Dendritic cell treated with granulocyte-macrophage colony-stimulating factor and Interleukin-4, amounts not matched to agents 40 ng/mL and 50 ng/mL, for 4 days (primary cell): Measurements from ENCODE around the gene CCDC38.
"Not testable (repeated sequence)": the region's sequence is repeated elsewhere in the genome, so short reads cannot be mapped to it uniquely, and the experiment has no call there.

Source experiments
- H3K27ac Mint-ChIP-seq: one replicate; pipeline ENCODE4 v1.8.0; 2022; ENCODE audit warnings: mild to moderate bottlenecking, mixed read lengths
- H3K27me3 Mint-ChIP-seq: one replicate; pipeline ENCODE4 v1.8.0; 2022; ENCODE audit warnings: mild to moderate bottlenecking, mixed read lengths
- H3K36me3 Mint-ChIP-seq: one replicate; pipeline ENCODE4 v1.8.0; 2022; ENCODE audit warnings: low read depth, mixed read lengths
- H3K4me1 Mint-ChIP-seq: one replicate; pipeline ENCODE4 v1.8.0; 2022; ENCODE audit warnings: low read depth, mixed read lengths
- H3K4me3 Mint-ChIP-seq: one replicate; pipeline ENCODE4 v1.8.0; 2022; ENCODE audit warnings: mild to moderate bottlenecking, moderate library complexity, mixed read lengths
- H3K9me3 Mint-ChIP-seq: one replicate; pipeline ENCODE4 v1.8.0; 2022; ENCODE audit warnings: mixed read lengths
- intact Hi-C: fragments of 100-400 bp; cut with micrococcal nuclease; formaldehyde crosslinking; loops from one replicate; pipeline ENCODE4 v1.15.0; 2022

CCDC38 gene

DNA sequence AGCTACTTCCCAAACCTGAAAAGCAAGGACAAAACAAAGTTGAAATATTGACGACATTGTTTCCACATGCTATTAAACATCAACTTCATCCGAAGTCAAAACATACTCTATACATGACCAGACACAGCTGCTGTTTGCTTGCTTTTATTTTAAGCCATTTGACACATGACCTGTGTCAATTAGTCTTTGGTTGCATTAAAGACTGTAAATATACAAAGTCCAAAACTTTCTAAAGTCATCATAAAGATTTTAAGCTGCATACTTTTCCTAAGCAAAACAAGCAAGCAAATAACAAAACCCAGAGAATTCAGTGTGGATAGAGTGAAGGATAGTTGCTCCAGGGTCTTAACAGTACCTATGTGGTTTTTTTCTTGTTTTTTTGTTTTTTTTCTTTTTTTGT lies 31.9 kb upstream of the CCDC38 start:
- Mint-ChIP-seq H3K9me3 (no peaks in the 10 kb centered on the region), H3K4me1 (no peaks in the 10 kb centered on the region), H3K27me3 (no peaks in the 10 kb centered on the region), H3K27ac (no peak overlapping the region), H3K4me3 (no peak overlapping the region), H3K36me3 (peaks cover 14% of the 10 kb centered on the region)
- intact Hi-C loops, result no loop called here

DNA sequence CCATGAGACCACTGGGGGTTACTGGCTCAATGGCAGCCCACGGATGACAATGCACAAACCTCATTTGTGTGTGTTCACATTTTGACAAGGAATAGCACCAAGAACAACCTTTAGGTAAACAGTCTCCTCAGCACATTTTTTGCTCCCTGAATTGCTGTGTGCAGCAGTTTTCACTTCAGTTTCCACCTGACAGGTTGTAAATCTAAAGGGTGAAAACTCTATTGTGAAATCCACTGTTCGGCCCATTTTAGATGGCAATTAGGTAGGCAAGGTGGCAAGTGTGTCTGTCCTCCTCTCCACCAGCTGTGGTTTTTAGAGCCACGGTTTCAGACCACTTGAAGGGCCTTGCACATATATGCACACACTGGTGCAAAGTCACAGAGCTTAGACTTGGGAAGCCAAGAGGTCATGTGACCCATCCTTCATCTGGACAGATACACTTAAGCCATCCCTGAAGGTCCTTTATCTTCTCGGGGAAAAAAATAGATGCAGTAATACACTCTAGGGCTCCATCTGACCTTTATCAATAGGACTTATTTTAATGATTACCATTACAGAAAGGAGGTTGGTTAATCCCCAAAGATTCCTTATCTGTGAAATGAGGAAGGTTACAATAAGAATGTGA lies 30.5 kb upstream of the CCDC38 start:
- Mint-ChIP-seq H3K36me3 (peaks cover 11% of the 10 kb centered on the region), H3K27me3 (no peaks in the 10 kb centered on the region), H3K9me3 (no peaks in the 10 kb centered on the region), H3K4me3 (no peak overlapping the region), H3K27ac (no peak overlapping the region), H3K4me1 (no peaks in the 10 kb centered on the region)
- intact Hi-C loops, result no loop called here

DNA sequence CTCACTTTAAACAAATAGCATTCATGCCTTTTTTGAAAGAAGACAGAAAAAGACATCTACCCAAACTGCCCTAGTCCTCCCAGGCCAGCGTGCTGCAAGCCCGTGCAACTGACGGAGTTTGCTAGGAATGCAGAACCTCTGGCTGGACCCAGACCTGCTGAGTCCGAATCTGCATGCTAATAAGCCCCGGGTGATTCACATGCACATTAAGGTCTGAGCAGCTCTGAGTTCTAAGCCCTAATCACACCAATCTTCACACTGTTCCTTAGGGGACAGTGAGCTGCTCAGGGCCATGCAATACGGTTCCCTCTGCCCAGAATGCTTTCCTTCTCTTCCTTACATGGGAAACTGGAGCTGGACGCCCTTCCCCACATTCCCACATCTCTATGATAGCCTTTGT lies 28.5 kb upstream of the CCDC38 start:
- Mint-ChIP-seq H3K4me3 (no peak overlapping the region), H3K4me1 (no peaks in the 10 kb centered on the region), H3K36me3 (peaks cover 7% of the 10 kb centered on the region), H3K27me3 (no peaks in the 10 kb centered on the region), H3K27ac (no peak overlapping the region), H3K9me3 (no peaks in the 10 kb centered on the region)
- intact Hi-C loops, result no loop called here

DNA sequence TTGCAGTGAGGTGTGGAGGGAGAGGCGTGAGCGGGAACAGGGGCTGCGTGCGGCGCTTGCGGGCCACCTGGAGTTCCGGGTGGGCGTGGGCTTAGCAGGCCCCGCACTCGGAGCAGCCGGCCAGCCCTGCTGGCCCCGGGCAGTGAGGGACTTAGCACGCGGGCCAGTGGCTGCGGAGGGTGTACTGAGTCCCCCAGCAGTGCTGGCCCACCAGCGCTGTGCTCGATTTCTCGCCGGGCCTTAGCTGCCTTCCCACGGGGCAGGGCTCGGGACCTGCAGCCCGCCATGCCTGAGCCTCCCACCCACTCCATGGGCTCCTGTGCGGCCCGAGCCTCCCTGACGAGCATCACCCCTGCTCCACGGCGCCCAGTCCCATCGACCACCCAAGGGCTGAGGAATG lies 26.7 kb upstream of the CCDC38 start:
- H3K4me3 Mint-ChIP-seq, H3K27me3 Mint-ChIP-seq, H3K4me1 Mint-ChIP-seq, H3K27ac Mint-ChIP-seq, H3K36me3 Mint-ChIP-seq, H3K9me3 Mint-ChIP-seq, intact Hi-C loops: not testable (repeated sequence)

DNA sequence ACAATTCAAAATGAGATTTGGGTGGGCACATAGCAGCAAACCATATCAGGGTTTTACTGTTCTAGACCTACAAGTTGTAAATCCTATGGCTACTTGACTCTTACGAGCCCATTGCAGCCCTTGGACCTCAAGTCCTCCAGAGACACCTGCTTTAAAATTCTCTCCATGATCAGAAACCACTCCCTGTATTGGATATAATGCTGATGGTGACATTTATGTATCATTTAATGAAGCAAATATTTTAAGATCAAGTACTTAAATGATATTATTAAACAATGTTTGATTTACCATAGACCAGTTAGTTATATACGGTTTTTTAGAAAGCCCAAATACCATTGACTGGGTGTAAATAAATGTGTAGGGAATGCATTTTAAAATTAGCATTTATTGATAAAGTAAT lies 24.9 kb upstream of the CCDC38 start:
- Mint-ChIP-seq H3K27ac (no peak overlapping the region), H3K9me3 (no peaks in the 10 kb centered on the region), H3K27me3 (no peaks in the 10 kb centered on the region), H3K4me3 (no peak overlapping the region), H3K36me3 (peaks cover 7% of the 10 kb centered on the region), H3K4me1 (peaks cover 8% of the 10 kb centered on the region)
- intact Hi-C loops, result no loop called here

DNA sequence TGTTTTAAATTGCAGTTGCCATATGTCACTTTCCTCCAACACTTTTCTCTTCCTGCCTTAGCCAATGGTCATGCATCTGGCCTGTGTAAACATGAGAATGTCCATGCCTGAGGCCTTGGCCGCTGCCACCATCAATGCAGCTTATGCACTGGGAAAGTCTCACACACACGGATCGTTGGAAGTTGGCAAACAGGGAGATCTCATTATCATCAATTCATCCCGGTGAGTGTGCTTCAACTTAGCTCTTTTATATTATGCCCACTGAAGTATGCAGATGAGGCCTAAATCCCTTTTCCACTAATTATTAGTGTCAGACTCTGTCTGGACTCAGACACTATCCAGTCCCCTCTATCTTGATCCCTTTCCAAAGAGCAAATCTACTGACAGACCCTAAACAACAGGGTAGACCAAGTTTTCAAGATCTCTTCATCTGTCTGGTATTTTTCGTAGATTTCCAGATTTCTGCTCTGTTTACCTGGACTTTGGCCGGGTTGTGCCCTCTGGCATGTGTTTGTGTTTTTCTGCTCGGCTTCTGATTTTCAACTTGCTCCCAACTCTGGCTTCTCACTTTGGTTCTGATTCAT lies 24.0 kb upstream of the CCDC38 start:
- Mint-ChIP-seq H3K4me1 (peaks cover 8% of the 10 kb centered on the region), H3K9me3 (no peaks in the 10 kb centered on the region), H3K27me3 (no peaks in the 10 kb centered on the region), H3K4me3 (no peak overlapping the region), H3K27ac (no peak overlapping the region), H3K36me3 (peaks cover 7% of the 10 kb centered on the region)
- intact Hi-C loops, result no loop called here

DNA sequence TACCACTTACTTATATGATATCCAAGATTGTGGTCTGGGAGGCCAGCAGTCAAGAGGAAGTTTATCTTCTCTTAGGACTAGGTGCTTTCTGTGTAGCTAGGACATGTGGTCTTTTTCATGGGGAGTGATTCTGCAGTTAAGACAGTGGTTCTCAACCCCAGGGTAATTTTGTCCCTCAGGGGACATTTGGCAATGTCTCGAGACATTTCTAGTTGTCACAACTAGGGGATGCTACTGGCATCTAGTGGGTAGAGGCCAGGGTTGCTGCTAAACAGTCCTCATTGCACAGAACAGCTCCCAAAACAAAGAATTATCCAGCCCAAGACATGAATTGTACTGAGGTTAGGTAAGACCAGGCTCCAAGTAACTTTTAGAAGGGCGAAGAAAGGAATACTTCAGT lies 20.7 kb upstream of the CCDC38 start:
- intact Hi-C loops, result no loop called here
- Mint-ChIP-seq H3K4me1 (peaks cover 13% of the 10 kb centered on the region), H3K4me3 (no peak overlapping the region), H3K36me3 (peaks cover 7% of the 10 kb centered on the region), H3K9me3 (no peaks in the 10 kb centered on the region), H3K27ac (no peak overlapping the region), H3K27me3 (no peaks in the 10 kb centered on the region)

DNA sequence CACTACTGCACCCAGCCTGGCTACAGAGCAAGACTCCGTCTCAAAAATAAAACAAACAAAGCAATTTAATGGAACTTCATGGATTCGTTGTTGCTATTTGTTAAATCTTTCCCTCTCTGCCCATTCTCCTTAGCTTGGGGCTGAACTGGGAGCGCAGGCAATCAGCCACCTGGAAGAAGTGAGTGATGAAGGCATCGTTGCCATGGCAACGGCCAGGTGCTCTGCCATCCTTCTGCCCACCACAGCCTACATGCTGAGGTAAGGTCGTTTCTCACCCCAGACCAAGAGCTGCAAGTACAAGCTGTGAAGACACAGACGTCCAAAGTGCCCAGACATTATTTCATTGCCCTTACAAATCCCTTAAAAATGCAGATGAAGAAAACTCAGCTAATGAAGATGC lies 19.8 kb upstream of the CCDC38 start:
- Mint-ChIP-seq H3K9me3 (no peaks in the 10 kb centered on the region), H3K4me1 (peaks cover 13% of the 10 kb centered on the region), H3K27ac (no peak overlapping the region), H3K4me3 (no peak overlapping the region), H3K36me3 (peaks cover 7% of the 10 kb centered on the region), H3K27me3 (no peaks in the 10 kb centered on the region)
- intact Hi-C loops, result no loop called here

DNA sequence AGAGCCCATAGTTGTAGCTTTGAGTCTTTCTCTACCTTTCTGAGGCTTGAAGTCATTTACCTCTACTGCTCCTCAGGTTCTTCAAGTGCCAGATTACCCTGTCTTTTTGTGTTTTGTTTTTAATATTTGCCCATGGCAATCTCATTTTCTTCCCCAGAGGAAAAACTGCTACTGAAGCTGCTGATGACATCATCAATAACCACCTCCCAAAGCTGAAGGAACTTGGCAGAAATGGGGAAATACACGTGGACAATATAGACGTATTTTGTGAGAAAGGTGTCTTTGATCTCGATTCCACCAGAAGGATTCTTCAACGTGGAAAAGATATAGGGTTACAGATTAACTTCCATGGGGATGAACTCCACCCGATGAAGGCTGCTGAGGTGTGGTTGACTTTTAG lies 17.8 kb upstream of the CCDC38 start:
- Mint-ChIP-seq H3K4me1 (peaks cover 13% of the 10 kb centered on the region), H3K4me3 (no peak overlapping the region), H3K27ac (no peak overlapping the region), H3K27me3 (no peaks in the 10 kb centered on the region), H3K36me3 (no peaks in the 10 kb centered on the region), H3K9me3 (no peaks in the 10 kb centered on the region)
- intact Hi-C loops, result no loop called here

DNA sequence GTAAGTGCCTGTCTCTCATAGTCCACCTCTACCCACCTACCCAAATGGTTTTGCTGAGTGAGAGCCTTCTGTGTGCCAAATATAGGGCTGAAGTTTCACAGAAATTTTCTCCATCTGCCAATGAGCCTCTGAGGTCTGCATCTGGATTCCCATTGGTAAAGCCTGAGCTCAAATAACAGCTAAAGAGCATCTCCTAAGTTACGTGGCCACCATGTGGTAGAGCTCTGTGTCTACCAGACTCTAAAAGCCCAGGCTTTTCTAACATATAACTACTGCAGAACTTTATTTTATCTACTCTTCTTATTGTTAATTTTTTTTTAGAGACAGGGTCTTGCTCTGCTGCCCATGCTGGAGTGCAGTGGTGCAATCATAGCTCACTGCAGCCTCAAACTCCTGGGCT lies 16.7 kb upstream of the CCDC38 start:
- intact Hi-C loops, result loop anchor here (2.0 kb wide), 1 partner anchor 40 kb away; no protein-coding TSS in a partner anchor
- Mint-ChIP-seq H3K36me3 (no peaks in the 10 kb centered on the region), H3K27ac (no peak overlapping the region)

DNA sequence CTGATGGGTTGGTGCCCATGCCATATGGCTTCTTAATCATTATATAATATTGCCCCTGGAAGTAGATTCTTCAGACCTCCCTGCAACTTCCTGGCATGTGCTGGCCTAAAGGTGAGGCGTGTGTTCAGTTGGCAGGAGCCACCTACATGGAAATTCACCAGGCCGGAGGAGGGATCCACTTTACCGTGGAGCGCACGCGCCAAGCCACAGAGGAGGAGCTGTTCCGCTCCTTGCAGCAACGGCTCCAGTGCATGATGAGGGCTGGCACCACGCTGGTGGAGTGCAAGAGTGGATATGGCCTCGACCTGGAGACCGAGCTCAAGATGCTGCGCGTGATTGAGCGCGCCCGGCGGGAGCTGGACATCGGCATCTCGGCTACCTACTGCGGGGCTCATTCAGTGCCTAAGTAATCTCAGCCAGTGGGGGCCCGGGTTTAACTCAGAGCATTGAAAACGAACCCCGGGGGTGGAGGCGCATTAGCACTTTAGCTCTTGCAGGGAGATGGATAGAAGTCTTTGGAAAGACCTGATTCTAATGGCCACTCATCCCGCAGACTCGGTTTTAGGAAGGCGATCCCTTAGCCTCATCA lies 14.2 kb upstream of the CCDC38 start:
- Mint-ChIP-seq H3K9me3 (no peaks in the 10 kb centered on the region), H3K4me3 (no peak overlapping the region), H3K36me3 (no peaks in the 10 kb centered on the region), H3K27me3 (no peaks in the 10 kb centered on the region), H3K27ac (no peak overlapping the region), H3K4me1 (peaks cover 11% of the 10 kb centered on the region)
- intact Hi-C loops, result no loop called here

More for the DNA sequence above, 16.7 kb upstream of the CCDC38 start:
- Mint-ChIP-seq H3K4me3 (no peak overlapping the region), H3K9me3 (no peaks in the 10 kb centered on the region), H3K4me1 (peaks cover 5% of the 10 kb centered on the region), H3K27me3 (no peaks in the 10 kb centered on the region)

DNA sequence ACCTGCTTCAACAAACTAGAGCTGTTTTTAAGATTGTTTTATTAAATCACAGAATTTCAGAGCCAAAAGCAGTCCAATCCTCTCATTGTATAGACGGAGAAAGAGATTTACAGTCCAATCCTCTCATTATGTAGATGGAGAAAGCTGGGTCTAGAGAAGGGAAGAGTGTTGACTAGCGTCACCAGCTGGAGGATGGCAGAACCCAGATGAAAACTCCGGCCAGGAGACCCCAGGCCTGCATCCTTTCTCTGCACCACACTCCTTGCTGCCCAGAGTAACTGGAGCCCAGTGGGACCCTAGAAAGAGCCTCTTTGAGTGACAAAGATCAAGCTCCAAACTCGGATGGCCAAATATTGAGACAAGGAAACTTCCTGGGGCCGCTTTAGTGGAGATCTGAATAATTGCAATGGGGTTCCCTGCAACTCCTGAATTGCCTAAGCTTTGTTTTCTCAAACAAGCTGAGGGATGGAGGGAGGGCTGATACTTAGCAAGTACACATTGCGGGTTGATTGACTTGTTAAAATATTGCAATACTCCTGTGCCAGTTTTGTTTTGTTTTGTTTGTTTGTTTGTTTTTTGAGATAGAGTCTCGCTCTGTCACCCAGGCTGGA lies 13.2 kb upstream of the CCDC38 start:
- Mint-ChIP-seq H3K4me1 (peaks cover 20% of the 10 kb centered on the region), H3K36me3 (no peaks in the 10 kb centered on the region), H3K9me3 (peaks cover 8% of the 10 kb centered on the region), H3K27ac (no peak overlapping the region), H3K27me3 (no peaks in the 10 kb centered on the region), H3K4me3 (no peak overlapping the region)
- intact Hi-C loops, result no loop called here

DNA sequence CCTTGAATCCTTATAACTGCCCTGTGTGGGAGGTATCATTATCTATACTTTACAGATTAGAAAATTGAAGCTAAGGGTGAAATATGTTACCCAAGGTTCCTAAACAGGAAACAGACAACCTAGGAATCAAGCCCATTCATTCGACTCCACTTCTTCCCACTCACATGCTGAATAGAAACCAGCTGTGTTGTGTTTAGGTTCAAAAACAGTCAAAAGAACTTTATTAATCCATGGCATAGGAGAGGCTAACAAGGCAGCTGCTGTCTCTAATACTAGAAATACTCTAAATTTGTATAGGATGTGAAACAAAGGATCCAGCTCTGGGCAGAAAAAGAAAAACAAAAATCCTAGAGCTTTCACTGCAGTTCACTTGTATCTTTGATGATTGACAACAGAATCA lies 10.6 kb upstream of the CCDC38 start:
- H3K4me1 Mint-ChIP-seq, result peaks cover 14% of the 10 kb centered on the region
- H3K27me3 Mint-ChIP-seq, result no peaks in the 10 kb centered on the region
- intact Hi-C loops, result no loop called here
- H3K27ac Mint-ChIP-seq, result no peak overlapping the region
- no peak overlapping the region for H3K4me3 Mint-ChIP-seq
- no peaks in the 10 kb centered on the region for H3K36me3 Mint-ChIP-seq
- peaks cover 8% of the 10 kb centered on the region for H3K9me3 Mint-ChIP-seq

DNA sequence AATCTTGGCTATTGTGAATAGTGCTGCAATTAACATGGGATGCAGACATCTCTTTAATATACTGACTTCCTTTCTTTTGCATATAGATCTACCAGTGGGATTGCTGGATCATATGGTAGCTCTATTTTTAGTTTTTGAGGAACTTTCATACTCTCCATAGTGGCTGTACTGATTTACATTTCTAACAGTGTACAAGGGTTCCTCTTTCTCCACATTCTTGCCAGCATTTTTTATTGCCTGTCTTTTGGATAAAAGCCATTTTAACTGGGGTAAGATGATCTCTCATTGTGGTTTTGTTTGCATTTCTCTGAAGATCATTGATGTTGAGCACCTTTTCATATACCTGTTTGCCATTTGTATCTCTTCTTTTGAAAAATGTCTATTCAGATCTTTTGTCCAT lies 9.1 kb upstream of the CCDC38 start:
- Mint-ChIP-seq H3K27me3 (no peaks in the 10 kb centered on the region), H3K9me3 (peaks cover 8% of the 10 kb centered on the region), H3K36me3 (no peaks in the 10 kb centered on the region), H3K4me3 (no peak overlapping the region), H3K4me1 (peaks cover 14% of the 10 kb centered on the region), H3K27ac (no peak overlapping the region)
- intact Hi-C loops, result no loop called here
